Measurements from ENCODE around the gene MYOD1.

Gene MYOD1

DNA sequence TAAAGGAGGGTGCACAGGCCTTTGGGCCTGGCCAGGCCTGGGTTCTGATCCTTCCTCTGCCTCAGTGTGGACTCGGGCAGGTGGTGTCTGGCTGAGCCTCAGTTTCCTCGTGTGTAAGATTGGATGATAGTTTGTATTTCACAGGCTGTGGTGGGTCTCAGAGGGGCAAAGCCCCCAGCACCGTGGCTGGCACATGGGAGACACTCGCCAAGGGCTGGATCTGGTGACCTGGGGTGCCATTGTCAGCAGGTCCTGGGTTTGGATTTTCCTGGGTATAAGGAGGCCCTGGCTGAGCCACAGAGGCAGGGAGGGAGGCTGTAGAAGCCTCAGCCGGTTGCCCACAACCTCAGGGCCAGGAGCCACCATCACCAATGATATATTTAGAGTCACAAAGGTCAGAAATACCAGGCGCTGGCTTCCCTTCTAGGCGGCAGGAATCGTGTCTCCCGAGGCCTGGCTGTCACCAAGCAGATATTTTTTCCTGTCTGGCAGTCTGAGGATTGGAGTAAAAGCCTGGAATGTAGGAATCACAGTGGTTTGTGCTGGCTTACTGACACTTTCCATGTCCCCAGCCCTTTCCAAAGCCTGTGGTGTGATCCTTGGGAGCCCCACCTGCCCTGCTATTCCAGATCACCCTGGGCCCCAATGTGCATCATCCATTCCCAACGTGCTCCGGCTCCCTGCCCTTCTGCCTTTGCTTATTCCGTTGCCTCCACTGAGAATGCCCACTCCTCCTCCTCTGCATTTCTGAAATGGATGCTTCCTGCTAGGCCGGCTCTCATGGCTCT is 30.8 kb downstream of the MYOD1 start:
- no peak for DNase-seq (ENCODE audit: low spot score)

DNA sequence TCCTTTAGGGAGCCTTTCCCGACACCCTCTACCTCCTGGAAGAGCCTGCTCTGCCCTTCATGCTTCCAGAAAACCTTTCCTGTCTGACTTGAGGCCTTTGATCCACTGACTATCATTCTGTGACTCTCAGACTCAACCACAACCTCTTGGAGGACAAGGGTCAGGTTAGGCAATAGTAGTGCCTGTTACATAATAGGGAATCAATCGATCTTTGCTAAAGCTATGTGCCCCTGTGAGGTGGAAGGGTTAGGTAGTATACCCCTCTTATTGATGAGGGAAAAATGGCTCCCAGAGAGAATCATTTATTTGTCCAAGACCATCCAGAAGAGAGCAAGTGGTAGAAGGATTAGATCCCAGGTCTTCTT is 31.4 kb downstream of the MYOD1 start:
- no peak for DNase-seq (ENCODE audit: low spot score)

DNA sequence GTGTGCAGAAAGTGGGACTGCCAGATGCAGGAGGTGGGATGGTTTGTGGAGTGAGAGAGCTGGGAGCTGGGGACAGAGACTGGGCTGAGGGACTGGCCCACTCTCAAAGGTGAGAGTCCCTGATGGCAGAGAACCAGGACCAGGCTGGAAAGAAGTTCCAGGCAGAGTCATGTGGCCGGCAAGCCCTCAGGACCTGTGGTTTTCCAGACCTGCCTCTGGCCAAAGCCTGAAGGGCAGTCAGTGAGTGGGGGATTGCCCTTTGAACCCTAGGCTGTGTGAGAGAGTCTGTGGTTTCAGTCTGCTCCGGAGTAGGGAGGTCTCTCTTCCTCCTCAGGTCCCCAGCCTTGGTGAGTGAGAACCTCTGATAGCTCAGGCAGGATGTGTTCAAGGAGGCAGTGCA is 32.2 kb downstream of the MYOD1 start:
- no peak for DNase-seq (ENCODE audit: low spot score)

DNA sequence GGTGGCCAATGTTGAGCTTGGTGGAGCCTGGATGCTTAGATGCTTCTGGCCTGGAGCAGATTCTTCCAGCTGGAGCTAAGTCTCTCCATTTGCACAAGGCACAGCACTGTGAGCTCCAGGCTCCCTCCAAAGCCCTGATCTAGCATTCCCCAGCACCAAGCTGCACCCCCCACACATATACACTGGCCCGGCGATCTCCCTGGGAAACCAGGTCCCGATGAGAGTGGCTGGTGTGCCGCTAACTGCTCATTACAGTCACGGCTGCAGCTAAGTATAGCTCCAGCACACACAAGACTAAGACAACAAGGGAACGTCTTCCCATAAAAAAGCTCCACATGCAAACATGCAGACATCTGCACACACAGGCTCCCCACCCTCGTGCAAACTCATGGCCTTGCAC is 32.8 kb downstream of the MYOD1 start:
- DNase-seq (ENCODE audit: low spot score) = no peak

DNA sequence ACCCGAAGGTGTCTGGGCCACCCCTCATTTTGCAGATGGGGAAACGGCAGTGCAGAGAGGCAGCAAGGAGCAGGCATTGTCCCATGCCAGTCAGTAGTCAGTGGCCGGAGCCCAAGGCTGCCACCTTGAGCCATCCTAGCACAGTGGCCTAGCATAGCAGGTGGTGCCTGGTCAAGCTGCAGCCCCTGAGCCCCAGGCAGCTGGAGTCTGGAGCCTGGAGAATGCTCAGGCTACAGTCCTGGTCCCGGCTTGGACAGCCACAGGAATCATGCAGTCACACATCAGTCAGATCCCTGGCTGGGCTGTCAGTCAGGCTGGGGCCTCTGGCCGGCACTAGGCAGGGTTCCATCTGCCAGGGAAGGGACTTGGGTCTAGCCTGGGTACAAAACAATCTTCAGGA is 33.8 kb downstream of the MYOD1 start:
- DNase-seq (ENCODE audit: low spot score) = no peak

DNA sequence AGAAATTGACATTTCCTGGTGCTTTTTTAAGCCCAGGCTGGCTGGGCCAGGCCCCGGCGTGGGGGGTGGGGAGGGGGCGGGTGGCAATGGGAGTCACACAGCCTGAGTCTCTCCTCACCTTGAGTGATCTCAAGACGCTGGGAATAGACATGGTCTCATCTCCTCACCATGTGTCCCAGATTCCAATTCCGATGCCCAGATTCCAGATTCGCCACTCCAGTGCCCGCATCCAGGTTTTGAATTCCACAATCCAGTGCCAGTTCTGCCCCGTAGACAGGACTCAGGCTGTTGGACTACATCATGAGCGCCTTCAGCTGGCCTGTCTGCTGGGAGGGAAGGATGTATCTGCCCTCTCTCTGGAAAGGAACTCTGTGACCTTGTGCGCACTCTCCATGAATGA is 34.3 kb downstream of the MYOD1 start:
- DNase-seq (ENCODE audit: low spot score) = no peak

DNA sequence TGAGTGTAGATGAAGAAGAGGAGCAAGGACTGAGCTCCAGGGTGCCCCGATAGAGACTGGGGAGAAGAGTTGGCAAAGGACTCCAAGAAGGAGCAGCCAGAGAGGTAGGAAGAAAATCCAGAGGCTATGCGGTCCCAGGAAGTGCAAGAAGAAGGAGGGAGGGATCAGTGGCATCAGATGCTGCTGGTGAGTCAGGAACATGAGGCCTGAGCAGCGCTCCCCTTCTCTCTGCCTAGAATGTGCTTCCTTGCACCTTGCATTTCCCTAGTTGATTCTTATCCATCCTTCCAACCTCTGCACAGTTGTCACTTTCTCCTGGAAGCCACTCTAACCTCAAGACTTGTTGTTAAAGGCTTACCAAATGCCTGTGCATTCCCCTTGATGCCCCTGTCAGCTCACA is 36.5 kb downstream of the MYOD1 start:
- DNase-seq (ENCODE audit: low spot score) = no peak

DNA sequence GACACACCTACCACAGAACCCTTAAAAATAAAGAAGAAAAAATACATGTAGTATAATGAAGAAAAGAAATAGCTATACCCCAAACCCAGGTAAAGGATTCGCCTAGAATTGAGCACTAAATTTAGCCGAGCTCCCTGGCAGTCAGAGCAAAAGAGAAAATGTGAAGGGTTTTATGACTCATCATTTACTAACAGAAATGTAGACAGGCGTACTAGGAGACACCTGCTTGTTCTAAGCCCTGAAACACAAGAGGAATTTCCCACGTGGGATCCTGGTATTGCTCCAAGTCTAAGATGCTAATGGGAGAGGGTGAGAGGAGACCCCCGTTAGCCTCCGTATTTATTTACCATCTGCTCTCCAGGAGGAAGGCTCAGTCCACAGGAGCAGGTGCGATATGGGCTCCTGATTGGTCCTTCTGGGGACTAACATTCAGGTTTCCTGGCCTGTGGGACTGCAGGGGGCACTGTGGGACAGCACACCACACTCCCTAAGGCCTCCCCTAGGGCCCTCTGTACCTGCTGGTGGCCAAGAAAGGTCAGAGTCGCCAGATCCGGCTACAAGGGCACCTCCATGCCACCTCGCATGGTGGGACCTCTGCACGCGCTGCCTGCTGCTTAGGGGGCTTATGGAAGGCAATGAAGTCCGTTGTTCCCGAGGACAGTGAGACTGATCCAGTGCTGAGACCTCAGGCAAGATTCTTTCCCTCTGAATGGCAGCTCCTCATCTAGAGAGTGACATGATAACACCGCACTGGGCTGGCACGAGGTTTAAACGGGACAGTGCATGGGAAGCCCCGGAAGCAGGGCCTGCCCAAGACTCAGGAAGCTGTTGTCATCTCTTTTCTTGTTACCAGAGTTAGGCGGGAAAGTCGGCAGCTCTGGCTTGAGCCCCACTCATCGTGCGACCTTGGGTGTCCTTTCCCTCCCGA is 41.0 kb downstream of the MYOD1 start:
- no peak for DNase-seq (ENCODE audit: low spot score)

DNA sequence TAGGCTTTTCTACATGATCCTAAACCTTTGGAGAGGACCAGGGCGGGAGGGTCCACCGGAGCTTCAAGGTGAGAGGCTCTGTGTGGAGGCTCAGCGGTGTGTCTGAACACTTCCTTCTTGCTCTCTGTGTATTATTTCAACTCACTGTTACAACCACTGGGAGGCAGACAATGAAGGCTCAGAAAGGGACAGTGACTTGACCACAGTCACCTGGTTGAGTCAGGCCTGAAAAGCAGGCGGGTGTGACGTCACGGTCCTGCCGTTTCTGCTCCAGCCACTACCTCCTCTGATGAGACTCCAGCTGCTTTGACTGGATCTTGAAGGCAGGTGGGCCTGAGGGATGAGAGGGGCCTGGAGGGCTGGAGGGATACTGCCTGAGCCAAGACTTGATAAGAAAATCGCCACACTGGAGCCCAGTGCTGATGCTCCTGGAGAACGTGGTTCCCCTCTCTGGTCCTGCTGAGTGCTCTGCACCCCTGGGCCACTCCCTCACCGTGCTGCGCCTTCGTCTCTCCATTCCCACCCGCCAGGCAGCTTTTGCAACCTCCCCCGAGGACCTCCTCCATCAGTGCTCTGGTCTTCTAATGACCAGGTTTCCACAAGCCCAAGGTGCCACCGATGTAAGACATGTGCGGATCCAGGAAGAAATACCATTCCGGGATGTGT is 43.1 kb downstream of the MYOD1 start:
- no peak for DNase-seq (ENCODE audit: low spot score)

DNA sequence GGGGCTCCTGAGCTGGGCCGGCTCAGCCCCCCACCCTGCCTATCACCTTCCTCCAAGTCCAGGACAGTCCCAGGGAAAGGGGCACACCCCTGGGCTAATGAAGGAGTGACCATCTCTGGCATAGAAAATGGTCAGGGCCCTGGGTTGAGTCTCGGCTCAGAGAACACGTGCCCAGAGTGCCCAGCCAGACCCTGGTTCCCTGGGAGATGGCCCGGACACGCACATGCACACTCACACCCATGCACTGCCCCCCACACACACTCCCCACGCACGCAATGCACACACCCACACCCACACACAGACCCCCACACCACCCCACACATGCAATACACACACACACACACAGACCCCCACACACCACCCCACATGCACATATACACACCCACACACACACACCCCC is 43.9 kb downstream of the MYOD1 start:
- DNase-seq (ENCODE audit: low spot score) = no peak

DNA sequence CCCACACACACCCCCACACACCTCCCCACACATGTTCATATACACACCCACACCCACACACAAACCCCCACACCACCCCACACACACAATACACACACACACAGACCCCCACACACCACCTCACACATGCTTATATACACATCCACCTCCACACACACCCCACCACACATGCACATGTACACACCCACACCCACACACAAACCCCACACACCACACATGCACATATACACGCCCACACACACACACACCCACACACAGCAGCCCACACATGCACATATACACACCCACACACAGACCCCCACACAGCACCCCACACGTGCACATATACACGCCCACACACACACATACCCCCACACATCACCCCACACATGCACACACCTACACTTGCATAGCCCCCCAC is 44.3 kb downstream of the MYOD1 start:
- no peak for DNase-seq (ENCODE audit: low spot score)

DNA sequence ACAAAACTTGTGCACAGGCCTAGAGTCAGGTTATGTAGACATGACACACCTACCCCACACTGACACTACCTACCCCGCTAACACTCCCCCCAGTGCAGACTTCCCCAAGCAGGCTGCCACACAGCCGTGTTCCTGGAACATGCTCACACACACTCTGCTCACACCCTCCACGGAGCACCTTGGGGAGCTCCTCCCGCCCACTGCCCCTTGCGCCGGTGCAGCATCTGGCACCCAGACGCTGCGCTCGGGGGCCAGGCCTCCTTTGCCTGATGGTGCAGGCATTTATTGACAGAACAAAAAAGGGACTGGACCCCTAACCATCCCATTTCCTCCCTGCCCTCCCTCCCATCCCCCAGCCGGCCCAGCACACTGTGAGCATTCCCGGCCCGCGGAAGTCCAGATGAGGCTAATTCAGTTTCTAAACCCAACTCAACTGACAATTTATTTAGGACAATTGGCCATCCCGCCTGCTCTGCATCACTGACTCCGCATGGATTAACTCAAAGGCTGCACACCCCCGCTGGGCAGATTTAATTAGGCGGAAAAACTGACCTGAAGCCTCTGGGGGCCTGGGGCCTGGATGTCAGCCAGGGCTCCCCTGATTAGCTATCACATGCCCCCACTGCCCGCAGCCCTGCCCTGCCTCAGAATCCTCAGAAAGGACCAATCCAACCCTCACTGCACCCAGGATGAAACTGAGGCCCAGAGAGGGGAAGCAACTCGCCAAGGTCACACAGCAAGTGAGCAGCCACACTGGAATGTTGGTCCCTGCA is 45.3 kb downstream of the MYOD1 start:
- DNase-seq (ENCODE audit: low spot score) = no peak

DNA sequence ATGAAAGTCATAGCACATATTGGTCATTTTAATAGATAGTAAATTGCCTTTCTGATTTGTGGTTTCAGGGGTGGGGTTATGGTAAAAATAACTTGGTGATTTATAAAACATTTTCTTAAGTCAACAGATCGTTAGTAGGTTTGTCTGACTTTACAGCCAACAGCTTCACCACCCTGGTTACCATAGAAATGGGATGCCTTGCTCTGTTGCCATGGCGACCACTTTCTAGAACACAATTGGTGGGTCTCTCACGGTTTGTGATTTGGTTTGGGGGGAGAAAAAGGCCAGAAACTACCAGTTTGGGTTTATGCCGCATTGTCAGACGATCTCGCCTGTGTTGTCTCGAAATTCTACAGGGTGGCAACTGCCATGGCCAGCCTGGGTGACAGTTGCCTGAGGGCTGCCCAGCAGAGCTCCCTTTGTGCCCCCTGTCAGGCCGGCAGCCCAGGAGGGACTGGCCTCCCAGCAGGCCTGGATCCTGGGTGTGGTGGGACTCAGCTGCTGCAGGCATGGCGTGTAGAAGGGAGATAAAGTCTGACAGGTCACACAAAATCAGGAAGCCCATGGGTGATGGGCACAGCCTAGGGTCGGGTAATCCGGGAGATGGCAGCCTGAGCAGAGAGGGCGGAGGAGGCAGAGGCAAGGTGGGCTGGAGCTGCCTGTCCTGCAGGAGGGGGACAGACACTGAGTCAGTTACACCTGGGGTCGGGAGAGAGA is 46.1 kb downstream of the MYOD1 start:
- peak; percentile 56 for DNase-seq (ENCODE audit: low spot score)

DNA sequence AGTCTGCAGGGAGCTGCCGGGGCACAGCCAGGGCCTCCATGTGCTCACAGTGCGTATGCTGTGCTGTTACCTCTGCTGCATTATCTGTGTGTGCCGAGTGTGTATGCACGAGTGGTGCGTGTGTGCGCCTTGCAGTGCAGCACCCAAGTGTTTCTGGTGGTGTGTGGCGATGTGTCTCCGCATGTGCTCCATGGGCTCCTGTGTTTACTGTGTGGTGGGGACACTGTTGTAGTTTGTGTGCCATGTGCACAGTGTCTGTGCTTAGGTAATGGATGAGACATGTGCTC is 46.6 kb downstream of the MYOD1 start:
- no peak for DNase-seq (ENCODE audit: low spot score)

DNA sequence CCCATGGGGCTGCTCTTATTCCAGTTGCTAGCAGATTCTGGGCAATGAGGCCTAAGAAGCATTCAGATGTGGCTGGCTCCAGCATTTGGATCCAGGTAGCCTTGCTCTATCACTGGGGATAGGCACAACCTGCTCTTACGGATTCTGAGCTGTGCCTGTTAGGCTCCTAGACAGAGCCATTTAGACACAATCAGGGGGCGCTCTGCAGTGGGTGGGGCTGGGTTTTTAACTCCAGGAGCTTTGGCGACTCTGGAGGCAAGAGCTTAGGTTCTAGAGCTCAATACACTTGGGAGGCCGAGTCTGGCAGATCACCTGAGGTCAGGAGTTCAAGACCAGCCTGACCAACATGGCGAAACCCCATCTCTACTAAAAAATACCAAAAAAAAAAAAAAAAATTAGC is 47.2 kb downstream of the MYOD1 start:
- no peak for DNase-seq (ENCODE audit: low spot score)

DNA sequence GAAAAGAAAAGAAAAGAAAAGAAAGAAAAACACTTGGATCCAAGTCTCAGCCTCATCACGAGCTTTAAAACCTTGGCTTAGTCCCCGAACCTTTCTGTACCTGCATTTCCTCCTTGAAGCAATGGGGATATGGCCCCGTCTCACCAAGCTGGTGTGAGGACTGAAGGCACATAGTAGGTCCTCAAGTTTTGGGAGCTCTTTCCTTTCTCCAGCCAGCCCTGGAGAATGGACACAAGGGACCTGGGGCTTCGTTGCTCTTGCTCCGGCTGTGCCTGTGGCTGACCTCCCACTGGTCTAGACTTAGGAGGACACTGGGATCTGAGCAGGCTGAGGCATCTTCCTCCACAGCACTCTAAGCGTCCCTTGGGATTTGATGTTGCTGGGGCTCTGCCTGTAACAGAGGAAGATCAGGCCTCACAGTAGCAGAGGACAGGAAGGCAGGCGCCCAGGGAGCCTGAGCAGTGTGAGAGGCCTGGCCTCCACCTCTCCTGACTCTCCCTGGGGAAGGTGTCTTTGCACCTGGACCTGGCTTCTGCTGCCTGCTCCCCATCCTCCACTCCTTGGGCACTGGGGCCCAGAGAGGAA is 48.0 kb downstream of the MYOD1 start:
- DNase-seq (ENCODE audit: low spot score) = no peak

DNA sequence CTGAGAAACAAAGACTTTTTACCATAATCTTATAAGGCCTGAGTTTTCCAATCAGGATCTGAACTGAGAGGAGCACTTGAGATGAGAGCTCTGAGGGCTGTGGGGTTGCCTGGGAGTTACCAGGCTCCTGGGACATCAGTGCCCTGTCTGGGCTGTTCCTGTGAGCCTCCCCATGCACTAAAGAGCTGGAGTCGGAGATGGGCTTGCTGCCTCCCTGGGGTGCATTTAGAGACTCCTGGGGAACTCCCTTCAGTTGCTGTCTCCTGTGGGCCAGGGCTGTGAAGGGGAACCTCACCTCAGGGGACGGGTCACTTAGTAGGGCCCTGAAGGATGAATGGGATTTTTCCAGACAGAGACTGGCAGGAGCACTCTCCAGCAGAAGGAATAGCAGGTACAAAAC is 48.5 kb downstream of the MYOD1 start:
- DNase-seq (ENCODE audit: low spot score) = no peak

DNA sequence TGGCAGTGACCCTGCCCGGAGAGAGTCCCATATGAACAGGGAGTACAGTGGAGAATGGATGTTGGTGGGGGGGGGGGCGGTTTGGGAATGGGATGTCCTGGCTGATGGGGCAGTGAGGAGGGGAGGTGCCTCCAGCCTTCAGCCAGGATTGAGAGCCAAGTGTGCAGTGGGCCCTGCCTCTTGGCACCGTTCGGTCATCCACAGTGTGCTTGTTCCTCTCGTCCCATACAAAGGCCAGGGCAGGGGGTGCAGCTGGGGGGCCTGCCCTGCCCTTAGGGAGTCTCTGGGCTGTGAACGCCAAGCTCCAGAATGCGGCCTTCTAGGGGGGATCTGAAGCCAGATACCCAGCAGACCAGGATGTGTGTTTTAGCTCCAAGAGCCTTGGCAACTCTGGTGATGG is 49.2 kb downstream of the MYOD1 start:
- DNase-seq (ENCODE audit: low spot score) = no peak

DNA sequence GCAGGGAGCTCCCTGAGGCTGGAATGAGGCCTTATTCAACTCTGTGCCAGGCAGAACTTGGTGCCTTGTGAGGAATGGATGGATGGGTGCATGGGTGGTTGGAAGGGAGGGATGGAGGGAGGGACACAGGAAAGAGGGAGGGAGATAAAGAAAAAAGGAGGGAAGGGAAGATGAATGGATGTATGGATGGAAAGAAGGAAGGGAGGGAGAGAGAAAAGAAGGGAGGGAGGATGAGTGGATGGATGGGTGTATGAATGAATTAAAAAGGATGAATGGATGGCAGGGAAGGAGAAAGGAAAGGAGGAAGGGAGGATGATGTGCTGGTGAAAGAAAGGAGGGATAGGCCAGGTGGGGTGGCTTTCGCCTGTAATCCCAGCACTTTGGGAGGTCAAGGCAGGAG is 49.8 kb downstream of the MYOD1 start:
- DNase-seq (ENCODE audit: low spot score) = no peak

DNA sequence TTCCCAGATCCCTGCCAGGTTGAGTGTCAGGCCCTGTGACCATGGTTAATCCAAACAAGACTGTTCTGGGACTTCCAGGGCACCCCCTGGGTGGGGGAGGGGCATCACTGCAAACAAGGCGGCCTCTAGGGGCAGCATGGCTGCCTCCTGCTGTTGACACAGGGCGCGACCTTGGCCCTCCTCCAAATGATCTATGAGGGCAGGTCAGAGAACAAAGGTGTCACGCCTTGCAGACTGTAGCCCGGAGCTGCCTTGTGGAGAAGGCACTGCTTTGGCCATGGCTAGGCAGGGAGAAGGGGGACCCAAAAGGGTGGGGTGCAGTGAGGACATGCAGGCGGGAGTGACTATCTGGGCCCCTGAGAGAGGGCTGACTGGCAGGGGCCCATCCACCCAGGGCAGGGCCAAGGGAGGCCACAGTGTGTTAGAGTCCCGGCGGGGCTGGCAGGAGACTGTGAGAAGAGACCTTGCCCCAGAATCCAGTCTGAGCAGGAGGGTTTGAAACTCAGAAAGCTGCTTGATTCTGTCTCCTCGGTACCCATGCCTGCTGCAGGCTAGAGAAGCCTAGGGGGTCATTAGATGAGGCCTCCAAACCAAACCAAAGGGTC is 50.8 kb downstream of the MYOD1 start:
- DNase-seq (ENCODE audit: low spot score) = no peak

DNA sequence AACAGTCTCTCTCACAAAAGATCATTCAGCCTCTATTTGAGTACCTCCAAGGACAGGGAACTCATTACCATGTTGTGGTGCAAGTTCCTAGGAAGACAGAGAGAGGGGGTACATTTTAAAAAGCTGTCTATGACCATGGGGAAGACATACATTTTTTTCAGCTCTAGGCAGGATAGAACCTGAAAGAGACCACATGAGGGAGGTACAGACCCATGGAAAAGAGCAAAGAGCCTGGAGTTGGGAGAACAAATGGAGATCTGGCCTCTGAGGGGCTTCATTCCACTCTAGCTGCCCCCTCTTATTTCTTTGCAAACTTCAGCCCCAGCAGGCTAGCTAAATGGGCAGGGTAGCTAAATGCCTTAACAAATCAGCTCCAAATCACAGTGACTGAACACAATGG is 51.5 kb downstream of the MYOD1 start:
- DNase-seq (ENCODE audit: low spot score) = no peak
